Natural killer cell treated with Interleukin-12 subunit alpha and Interleukin-12 subunit beta and Interleukin-15 and Interleukin-18, amount 100 ng/mL, for 72 hours (primary cell): ENCODE results near the gene FMN1. TPM values are rescaled to one million over a fixed set of nuclear protein-coding genes. Genes with fewer than 3 reads are reported as not detected.

Experiments
- ATAC-seq, 2 donors: fragments of 150-1000 bp; cut with Tn5 transposase in 1 of 2; sonication (Bioruptor Pico), chemical (Tn5 transposase) in 1 of 2; 2 replicates each; pipeline ENCODE4 v1.10.0; 2021
- DNase-seq: peaks from one replicate; pipeline ENCODE4 v3.0.0; 2022; ENCODE audit warnings: low spot score
- H3K27ac Mint-ChIP-seq, 2 donors: 1 replicate in 1 of 2; 2 replicates in 1 of 2; pipeline ENCODE4 v1.8.0; 2022; ENCODE audit warnings: mixed read lengths in 2 of 2, mild to moderate bottlenecking in 1 of 2, moderate library complexity in 1 of 2
- H3K27me3 Mint-ChIP-seq, 2 donors: 1 replicate in 1 of 2; 2 replicates in 1 of 2; pipeline ENCODE4 v1.8.0; 2022; ENCODE audit warnings: mixed read lengths in 2 of 2
- H3K36me3 Mint-ChIP-seq: one replicate; pipeline ENCODE4 v1.8.0; 2022; ENCODE audit warnings: mixed read lengths
- H3K4me1 Mint-ChIP-seq, 2 donors: 1 replicate in 1 of 2; 2 replicates in 1 of 2; pipeline ENCODE4 v1.8.0; 2022; ENCODE audit warnings: low read depth in 2 of 2, mixed read lengths in 2 of 2, mild to moderate bottlenecking in 1 of 2
- H3K4me3 Mint-ChIP-seq: one replicate; pipeline ENCODE4 v1.8.0; 2022; ENCODE audit warnings: mixed read lengths
- H3K9me3 Mint-ChIP-seq: 2 replicates; pipeline ENCODE4 v1.8.0; 2022; ENCODE audit warnings: mixed read lengths
- total RNA-seq, 2 donors: library from RNA; stranded (reverse); gene quantifications; one replicate each; pipeline ENCODE4 v1.2.3, GENCODE V29; 2022

Gene FMN1
- total RNA-seq, 2 donors from 2014 or later, result 0.55 to 2.6 TPM

- no peak overlapping the region for H3K27ac Mint-ChIP-seq
- H3K36me3 Mint-ChIP-seq, result no peaks in the 10 kb centered on the region
- ATAC-seq (no peak), DNase-seq (no peak)
- H3K4me3 Mint-ChIP-seq, result no peak overlapping the region
- H3K4me1 Mint-ChIP-seq, result no peaks in the 10 kb centered on the region
- peaks cover 16 to 38% of the 10 kb centered on the region in 2 donors for H3K27me3 Mint-ChIP-seq
- no peaks in the 10 kb centered on the region for H3K9me3 Mint-ChIP-seq
Measured at GRCh38 chr15:32838820-32839219, 355.7 kb downstream of the FMN1 start.

GRCh38 chr15:32838338-32838737, 356.2 kb downstream of the FMN1 start:
- H3K27me3 Mint-ChIP-seq, result peaks cover 12 to 38% of the 10 kb centered on the region in 2 donors
- no peak overlapping the region for H3K4me3 Mint-ChIP-seq
- DNase-seq (no peak), ATAC-seq (no peak)
- no peaks in the 10 kb centered on the region for H3K36me3 Mint-ChIP-seq
- H3K4me1 Mint-ChIP-seq, result no peaks in the 10 kb centered on the region
- H3K9me3 Mint-ChIP-seq, result no peaks in the 10 kb centered on the region
- no peak overlapping the region for H3K27ac Mint-ChIP-seq

DNA sequence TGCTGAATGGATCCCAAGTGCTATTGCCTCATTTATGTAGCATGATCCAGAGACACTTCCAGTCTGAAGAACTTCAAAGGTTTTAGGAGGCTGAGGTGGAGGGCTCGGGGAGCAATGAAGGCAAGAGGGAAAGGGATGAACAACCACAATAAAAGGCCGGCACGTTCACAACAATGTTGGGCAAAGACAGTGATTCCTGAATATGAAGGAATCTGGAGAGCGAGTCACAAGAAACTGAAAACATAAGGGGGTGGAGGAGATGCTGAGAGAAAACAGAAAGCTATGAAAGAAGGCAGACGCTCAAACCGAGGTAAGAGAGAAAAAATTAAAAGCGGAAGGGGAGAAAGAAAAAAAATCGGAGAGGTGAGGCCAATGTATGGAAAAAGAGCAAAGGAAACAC, 356.6 kb downstream of the FMN1 start:
- no peak overlapping the region for H3K27ac Mint-ChIP-seq
- H3K36me3 Mint-ChIP-seq, result no peaks in the 10 kb centered on the region
- no peaks in the 10 kb centered on the region for H3K9me3 Mint-ChIP-seq
- peaks cover 8 to 38% of the 10 kb centered on the region in 2 donors for H3K27me3 Mint-ChIP-seq
- no peak for ATAC-seq
- H3K4me1 Mint-ChIP-seq, result no peaks in the 10 kb centered on the region
- H3K4me3 Mint-ChIP-seq, result no peak overlapping the region
- DNase-seq, result no peak

GRCh38 chr15:32834156-32834555, 360.4 kb downstream of the FMN1 start:
- H3K36me3 Mint-ChIP-seq, result no peaks in the 10 kb centered on the region
- ATAC-seq, result no peak
- no peak for DNase-seq
- H3K4me1 Mint-ChIP-seq, result no peaks in the 10 kb centered on the region
- peaks cover 8 to 30% of the 10 kb centered on the region in 2 donors for H3K27me3 Mint-ChIP-seq
- no peak overlapping the region for H3K27ac Mint-ChIP-seq
- no peaks in the 10 kb centered on the region for H3K9me3 Mint-ChIP-seq
- H3K4me3 Mint-ChIP-seq, result no peak overlapping the region

DNA sequence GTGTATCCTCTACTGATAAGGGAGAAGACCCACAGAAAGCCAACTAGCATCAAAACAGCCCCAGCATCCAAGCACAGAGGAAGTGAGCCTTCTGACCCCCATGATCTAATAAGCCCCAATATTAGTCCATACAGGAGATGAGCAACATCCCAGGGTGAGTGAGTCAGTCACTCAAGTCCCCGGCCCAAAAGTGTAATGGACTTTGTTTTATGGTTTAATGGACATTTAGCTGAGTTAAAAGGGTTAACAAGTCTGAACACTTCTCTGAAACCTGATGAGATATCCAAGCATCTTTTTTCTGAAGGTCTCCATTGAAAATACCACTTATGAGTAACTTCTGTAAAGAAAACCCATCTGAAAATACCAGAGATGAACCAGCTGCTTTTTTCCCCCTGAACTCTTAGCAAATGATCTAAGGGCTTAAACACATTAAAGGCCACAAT, 361.1 kb downstream of the FMN1 start:
- Mint-ChIP-seq H3K36me3 (no peaks in the 10 kb centered on the region), H3K27ac (no peak overlapping the region), H3K27me3 (peaks cover 8 to 26% of the 10 kb centered on the region in 2 donors), H3K4me3 (no peak overlapping the region), H3K9me3 (no peaks in the 10 kb centered on the region), H3K4me1 (no peaks in the 10 kb centered on the region)
- DNase-seq (no peak), ATAC-seq (no peak)

GRCh38 chr15:32831485-32831884, 363.0 kb downstream of the FMN1 start:
- Mint-ChIP-seq H3K4me1 (no peaks in the 10 kb centered on the region), H3K9me3 (no peaks in the 10 kb centered on the region), H3K27me3 (peaks cover 0 to 27% of the 10 kb centered on the region in 2 donors), H3K27ac (no peak overlapping the region), H3K36me3 (no peaks in the 10 kb centered on the region), H3K4me3 (no peak overlapping the region)
- no peak for ATAC-seq
- no peak for DNase-seq

GRCh38 chr15:32830241-32830640, 364.3 kb downstream of the FMN1 start:
- no peaks in the 10 kb centered on the region for H3K9me3 Mint-ChIP-seq
- DNase-seq (no peak), ATAC-seq (no peak)
- no peak overlapping the region for H3K4me3 Mint-ChIP-seq
- H3K27me3 Mint-ChIP-seq, result peaks cover 0 to 31% of the 10 kb centered on the region in 2 donors
- no peaks in the 10 kb centered on the region for H3K4me1 Mint-ChIP-seq
- H3K36me3 Mint-ChIP-seq, result no peaks in the 10 kb centered on the region
- H3K27ac Mint-ChIP-seq, result no peak overlapping the region

DNA sequence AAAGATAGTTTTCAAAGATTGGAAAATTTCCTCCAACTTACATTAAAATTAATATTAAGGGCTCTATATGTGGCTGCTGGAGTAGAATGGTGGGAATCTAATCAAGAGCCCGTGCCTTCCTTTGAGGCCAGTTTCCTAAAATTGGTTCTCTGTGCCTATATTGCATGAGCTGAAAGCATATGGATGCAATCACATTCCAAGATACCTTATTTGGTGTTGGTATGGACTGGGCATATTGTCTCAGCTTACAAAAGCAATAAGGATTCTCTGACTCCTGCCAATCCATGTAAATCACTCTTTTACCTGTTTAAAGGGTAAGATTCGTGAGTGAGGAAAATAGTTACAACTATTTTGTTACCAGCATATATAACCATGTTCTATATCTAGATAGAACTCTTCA, 365.1 kb downstream of the FMN1 start:
- no peaks in the 10 kb centered on the region for H3K36me3 Mint-ChIP-seq
- no peak overlapping the region for H3K4me3 Mint-ChIP-seq
- ATAC-seq (no peak), DNase-seq (no peak)
- H3K4me1 Mint-ChIP-seq, result no peaks in the 10 kb centered on the region
- H3K27ac Mint-ChIP-seq, result no peak overlapping the region
- no peaks in the 10 kb centered on the region for H3K9me3 Mint-ChIP-seq
- H3K27me3 Mint-ChIP-seq, result peaks cover 0 to 26% of the 10 kb centered on the region in 2 donors

- no peaks in the 10 kb centered on the region for H3K36me3 Mint-ChIP-seq
- H3K9me3 Mint-ChIP-seq, result no peaks in the 10 kb centered on the region
- ATAC-seq (no peak), DNase-seq (no peak)
- H3K27me3 Mint-ChIP-seq, result peaks cover 0 to 20% of the 10 kb centered on the region in 2 donors
- H3K4me1 Mint-ChIP-seq, result no peaks in the 10 kb centered on the region
- no peak overlapping the region for H3K27ac Mint-ChIP-seq
- no peak overlapping the region for H3K4me3 Mint-ChIP-seq
Measured at GRCh38 chr15:32828507-32829186, 365.9 kb downstream of the FMN1 start.

GRCh38 chr15:32826685-32827084, 367.8 kb downstream of the FMN1 start:
- Mint-ChIP-seq H3K4me3 (no peak overlapping the region), H3K9me3 (no peaks in the 10 kb centered on the region), H3K27ac (no peak overlapping the region), H3K36me3 (no peaks in the 10 kb centered on the region), H3K4me1 (no peaks in the 10 kb centered on the region), H3K27me3 (peaks cover 0 to 14% of the 10 kb centered on the region in 2 donors)
- ATAC-seq (no peak), DNase-seq (no peak)

GRCh38 chr15:32825219-32825618, 369.3 kb downstream of the FMN1 start:
- H3K9me3 Mint-ChIP-seq, result no peaks in the 10 kb centered on the region

GRCh38 chr15:32824777-32825176, 369.7 kb downstream of the FMN1 start:
- no peak overlapping the region for H3K4me3 Mint-ChIP-seq
- H3K9me3 Mint-ChIP-seq, result no peaks in the 10 kb centered on the region
- no peak for DNase-seq
- H3K27me3 Mint-ChIP-seq, result peaks cover 0 to 11% of the 10 kb centered on the region in 2 donors
- no peaks in the 10 kb centered on the region for H3K36me3 Mint-ChIP-seq
- no peak for ATAC-seq
- H3K4me1 Mint-ChIP-seq, result no peaks in the 10 kb centered on the region
- no peak overlapping the region for H3K27ac Mint-ChIP-seq

More at GRCh38 chr15:32825219-32825618, 369.3 kb downstream of the FMN1 start:
- peaks cover 0 to 11% of the 10 kb centered on the region in 2 donors for H3K27me3 Mint-ChIP-seq
- no peaks in the 10 kb centered on the region for H3K4me1 Mint-ChIP-seq
- no peak overlapping the region for H3K4me3 Mint-ChIP-seq
- H3K27ac Mint-ChIP-seq, result no peak overlapping the region
- ATAC-seq (no peak), DNase-seq (no peak)
- no peaks in the 10 kb centered on the region for H3K36me3 Mint-ChIP-seq

- no peaks in the 10 kb centered on the region for H3K9me3 Mint-ChIP-seq
- no peak overlapping the region for H3K4me3 Mint-ChIP-seq
- H3K27me3 Mint-ChIP-seq, result peaks cover 0 to 11% of the 10 kb centered on the region in 2 donors
- DNase-seq (no peak), ATAC-seq (no peak)
- no peaks in the 10 kb centered on the region for H3K4me1 Mint-ChIP-seq
- H3K36me3 Mint-ChIP-seq, result no peaks in the 10 kb centered on the region
- H3K27ac Mint-ChIP-seq, result no peak overlapping the region
Measured at GRCh38 chr15:32823750-32824149, 370.8 kb downstream of the FMN1 start.

GRCh38 chr15:32822739-32823138, 371.8 kb downstream of the FMN1 start:
- H3K4me3 Mint-ChIP-seq, result no peak overlapping the region
- DNase-seq, result no peak
- no peaks in the 10 kb centered on the region for H3K36me3 Mint-ChIP-seq
- H3K4me1 Mint-ChIP-seq, result no peaks in the 10 kb centered on the region
- no peak for ATAC-seq
- H3K9me3 Mint-ChIP-seq, result no peaks in the 10 kb centered on the region
- peaks cover 0 to 11% of the 10 kb centered on the region in 2 donors for H3K27me3 Mint-ChIP-seq
- H3K27ac Mint-ChIP-seq, result no peak overlapping the region

DNA sequence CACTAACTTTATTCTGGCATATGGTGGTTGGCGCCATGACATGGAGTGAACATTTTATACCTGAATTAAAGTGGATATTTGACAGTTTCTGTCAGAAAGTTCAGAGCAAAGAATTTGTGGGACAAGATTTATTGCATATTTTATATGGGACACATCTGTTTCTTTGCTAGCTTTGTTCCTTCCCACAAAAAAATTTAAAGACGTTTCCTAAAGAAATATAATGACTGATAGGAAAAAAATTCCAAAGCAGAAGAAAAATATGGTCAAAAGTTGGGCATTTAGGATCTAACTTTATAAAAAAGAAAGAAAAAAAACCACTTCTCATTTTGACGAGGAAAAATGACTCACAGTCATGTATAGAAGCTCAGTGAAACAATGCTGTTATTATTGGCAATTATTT, 375.1 kb downstream of the FMN1 start:
- no peaks in the 10 kb centered on the region for H3K4me1 Mint-ChIP-seq
- no peak for DNase-seq
- H3K27ac Mint-ChIP-seq, result no peak overlapping the region
- H3K27me3 Mint-ChIP-seq, result peaks cover 0 to 2% of the 10 kb centered on the region in 2 donors
- H3K36me3 Mint-ChIP-seq, result no peaks in the 10 kb centered on the region
- H3K9me3 Mint-ChIP-seq, result no peaks in the 10 kb centered on the region
- no peak overlapping the region for H3K4me3 Mint-ChIP-seq
- ATAC-seq, result no peak
